Subcutaneous abdominal adipose tissue (tissue), 5 donors: Measurements from ENCODE around the gene LRCH2.
A peak's percentile ranks its signal among the peaks of the same experiment; 100 is the strongest.
"Not testable (repeated sequence)": the region's sequence is repeated elsewhere in the genome, so short reads cannot be mapped to it uniquely, and the experiment has no call there.

Experiments
- H3K27ac ChIP-seq: one replicate; pipeline ENCODE4 v1.7.0; 2013; ENCODE audit warnings: low read depth, mild to moderate bottlenecking, inconsistent platforms, low read length, moderate library complexity
- H3K27me3 ChIP-seq, 5 donors: one replicate each; pipeline ENCODE4 v1.7.0; 2013; ENCODE audit warnings: low read length in 5 of 5, inconsistent platforms in 1 of 5; ENCODE audit not compliant: control insufficient read depth in 5 of 5, insufficient read depth in 4 of 5
- H3K36me3 ChIP-seq, 5 donors: one replicate each; pipeline ENCODE4 v1.7.0; 2013; ENCODE audit warnings: low read length in 5 of 5; ENCODE audit not compliant: control insufficient read depth in 5 of 5, insufficient read depth in 5 of 5
- H3K4me1 ChIP-seq, 5 donors: one replicate each; pipeline ENCODE4 v1.7.0; 2013; ENCODE audit warnings: low read length in 5 of 5, mild to moderate bottlenecking in 3 of 5, moderate library complexity in 1 of 5; ENCODE audit not compliant: control insufficient read depth in 5 of 5, insufficient read depth in 5 of 5
- H3K4me3 ChIP-seq, 5 donors: one replicate each; pipeline ENCODE4 v1.7.0; 2013; ENCODE audit warnings: low read length in 5 of 5, low read depth in 1 of 5
- H3K9ac ChIP-seq, 5 donors: one replicate each; pipeline ENCODE4 v1.7.0; 2013; ENCODE audit warnings: low read length in 5 of 5, mild to moderate bottlenecking in 4 of 5, moderate library complexity in 3 of 5
- H3K9me3 ChIP-seq, 5 donors: one replicate each; pipeline ENCODE4 v1.7.0; 2013; ENCODE audit warnings: low read length in 5 of 5; ENCODE audit not compliant: control insufficient read depth in 5 of 5
- donor health status: healthy.
- donor health status: healthy.
- donor health status: healthy.
- donor health status: healthy.
- donor health status: healthy.

The LRCH2 gene

GRCh38 chrX:115214151-115214550 lies 19.7 kb downstream of the LRCH2 start:
- Histone ChIP-seq H3K4me3 (no peak overlapping the region), H3K4me1 (no peaks in the 10 kb centered on the region), H3K9me3 (no peaks in the 10 kb centered on the region), H3K36me3 (no peaks in the 10 kb centered on the region), H3K9ac (no peak overlapping the region), H3K27me3 (peaks cover 0 to 5% (median 0%) of the 10 kb centered on the region in 5 donors), H3K27ac (no peak overlapping the region)

GRCh38 chrX:115209547-115209946 lies 24.3 kb downstream of the LRCH2 start:
- not testable (repeated sequence) for H3K9ac ChIP-seq, H3K36me3 ChIP-seq, H3K4me1 ChIP-seq, H3K9me3 ChIP-seq, H3K27me3 ChIP-seq, H3K4me3 ChIP-seq, H3K27ac ChIP-seq

GRCh38 chrX:115204040-115204439 lies 29.9 kb downstream of the LRCH2 start:
- Histone ChIP-seq H3K4me3 (peak overlapping the region in 1 of 5 donors; percentile 16), H3K4me1 (peaks cover 0 to 4% (median 0%) of the 10 kb centered on the region in 5 donors), H3K9ac (no peak overlapping the region), H3K27ac (no peak overlapping the region), H3K36me3 (no peaks in the 10 kb centered on the region), H3K9me3 (peaks cover 2 to 23% (median 18%) of the 10 kb centered on the region in 5 donors), H3K27me3 (no peaks in the 10 kb centered on the region)

- Histone ChIP-seq H3K9ac (no peak overlapping the region), H3K36me3 (no peaks in the 10 kb centered on the region), H3K4me1 (no peaks in the 10 kb centered on the region), H3K4me3 (no peak overlapping the region), H3K27ac (no peak overlapping the region), H3K27me3 (peaks cover 0 to 17% (median 10%) of the 10 kb centered on the region in 5 donors), H3K9me3 (peaks cover 0 to 10% (median 4%) of the 10 kb centered on the region in 5 donors)
Measured at GRCh38 chrX:115192244-115192700, 41.6 kb downstream of the LRCH2 start.

- H3K9me3 ChIP-seq: peaks cover 0 to 10% (median 4%) of the 10 kb centered on the region in 5 donors
- H3K36me3 ChIP-seq: no peaks in the 10 kb centered on the region
- no peak overlapping the region for H3K4me3 ChIP-seq
- H3K4me1 ChIP-seq: no peaks in the 10 kb centered on the region
- no peak overlapping the region for H3K27ac ChIP-seq
- peaks cover 0 to 14% (median 10%) of the 10 kb centered on the region in 5 donors for H3K27me3 ChIP-seq
- H3K9ac ChIP-seq: no peak overlapping the region
Measured at GRCh38 chrX:115191490-115192243, 42.2 kb downstream of the LRCH2 start.

GRCh38 chrX:115190636-115191489 lies 43.0 kb downstream of the LRCH2 start:
- Histone ChIP-seq H3K27ac (no peak overlapping the region), H3K4me3 (no peak overlapping the region)

GRCh38 chrX:115189646-115190635 lies 44.0 kb downstream of the LRCH2 start:
- Histone ChIP-seq H3K27ac (no peak overlapping the region), H3K9me3 (peaks cover 0 to 10% (median 3%) of the 10 kb centered on the region in 5 donors), H3K9ac (no peak overlapping the region), H3K27me3 (no peaks in the 10 kb centered on the region), H3K36me3 (no peaks in the 10 kb centered on the region), H3K4me3 (no peak overlapping the region), H3K4me1 (no peaks in the 10 kb centered on the region)

More at GRCh38 chrX:115190636-115191489, 43.0 kb downstream of the LRCH2 start:
- H3K27me3 ChIP-seq: peaks cover 0 to 6% (median 4%) of the 10 kb centered on the region in 5 donors
- no peaks in the 10 kb centered on the region for H3K4me1 ChIP-seq
- H3K9ac ChIP-seq: no peak overlapping the region
- no peaks in the 10 kb centered on the region for H3K36me3 ChIP-seq
- peaks cover 0 to 10% (median 3%) of the 10 kb centered on the region in 5 donors for H3K9me3 ChIP-seq

- H3K9me3 ChIP-seq: peaks cover 0 to 10% (median 3%) of the 10 kb centered on the region in 5 donors
Measured at GRCh38 chrX:115189110-115189509, 44.8 kb downstream of the LRCH2 start, which contains the start of gene RBMXL3. Gene RBMXL3 (plus strand): TSS chrX:115189410. CDS start chrX:115189442, 32 bp downstream.

GRCh38 chrX:115183980-115184379 lies 49.9 kb downstream of the LRCH2 start:
- H3K4me1 ChIP-seq: no peaks in the 10 kb centered on the region
- no peak overlapping the region for H3K4me3 ChIP-seq
- H3K36me3 ChIP-seq: no peaks in the 10 kb centered on the region
- H3K27me3 ChIP-seq: peaks cover 0 to 5% (median 0%) of the 10 kb centered on the region in 5 donors
- H3K9me3 ChIP-seq: no peaks in the 10 kb centered on the region
- H3K27ac ChIP-seq: no peak overlapping the region
- H3K9ac ChIP-seq: no peak overlapping the region

More at GRCh38 chrX:115189110-115189509, 44.8 kb downstream of the LRCH2 start, which contains the start of gene RBMXL3:
- Histone ChIP-seq H3K27me3 (no peaks in the 10 kb centered on the region), H3K9ac (no peak within 1 kb of the TSS), H3K4me3 (no peak within 1 kb of the TSS), H3K27ac (no peak within 1 kb of the TSS), H3K4me1 (no peaks in the 10 kb centered on the region), H3K36me3 (no peaks in the 10 kb centered on the region)
